ENCODE data around the gene MAPK7. TPM values are rescaled to one million over a fixed set of nuclear protein-coding genes. Genes with fewer than 3 reads are reported as not detected.

Gene MAPK7
- total RNA-seq, 1 experiment from 2014 or later: 40.0 TPM

- H3K4me3 ChIP-seq (ENCODE audit: low read depth, low read length, poor library complexity, severe bottlenecking): peak overlapping the region; percentile 85
- H3K27ac ChIP-seq (ENCODE audit: low read depth, low read length, poor library complexity, severe bottlenecking): no peak overlapping the region
- TF ChIP-seq EZH2 (IDR thresholded peaks at IDR 0.05; ENCODE audit: borderline replicate concordance, low read depth, low read length, poor library complexity, severe bottlenecking) (no peak), CTCF (conservative IDR thresholded peaks at IDR 0.05; ENCODE audit: low read depth, low read length) (no peak)
- CTCF ChIA-PET: no interaction called here
- H3K36me3 ChIP-seq (ENCODE audit: insufficient read depth, low read length, poor library complexity, severe bottlenecking): no peaks in the 10 kb centered on the region
- BruUV-seq (replicated peaks): no TSS peak
- POLR2A ChIA-PET (ENCODE audit: low non-redundant PET): no interaction called here
- H3K4me1 ChIP-seq (ENCODE audit: insufficient read depth, low read length, poor library complexity, severe bottlenecking): peaks cover 22% of the 10 kb centered on the region
- H3K9me3 ChIP-seq (ENCODE audit: low read depth, low read length, poor library complexity, severe bottlenecking): no peaks in the 10 kb centered on the region
- intact Hi-C loops (cut with micrococcal nuclease; ENCODE audit: unreplicated experiment): loop anchor here (5.0 kb wide), 1 partner anchor 286 kb away; the partner anchor contains the start of gene ALDH3A2
- no peak for DNase-seq (ENCODE audit: low spot score)
- H3K27me3 ChIP-seq (replicated peaks; ENCODE audit: insufficient read depth, low read depth, low read length, poor library complexity): no peaks in the 10 kb centered on the region
These were observed 17.0 kb upstream of the MAPK7 start for GRCh38 chr17:19361326-19361725.

GRCh38 chr17:19361944-19362276 is 16.4 kb upstream of the MAPK7 start:
- peak overlapping the region; percentile 85 for H3K4me3 ChIP-seq (ENCODE audit: low read depth, low read length, poor library complexity, severe bottlenecking)
- no peaks in the 10 kb centered on the region for H3K9me3 ChIP-seq (ENCODE audit: low read depth, low read length, poor library complexity, severe bottlenecking)
- ChIA-PET POLR2A (ENCODE audit: low non-redundant PET) (no interaction called here), CTCF (interaction anchor here (1.8 to 2.0 kb wide), 3 partner anchors 16 to 401 kb away, joined by 18 to 41 read pairs (median 23); partner anchors contain the start of gene MAPK7)
- peak overlapping the region; percentile 88 for H3K27ac ChIP-seq (ENCODE audit: low read depth, low read length, poor library complexity, severe bottlenecking)
- intact Hi-C loops (cut with micrococcal nuclease; ENCODE audit: unreplicated experiment): loop anchor here (2.0 to 5.0 kb wide), 2 partner anchors 153 to 285 kb away; partner anchors contain the start of gene ALDH3A2
- peaks cover 22% of the 10 kb centered on the region for H3K4me1 ChIP-seq (ENCODE audit: insufficient read depth, low read length, poor library complexity, severe bottlenecking)
- no peaks in the 10 kb centered on the region for H3K27me3 ChIP-seq (replicated peaks; ENCODE audit: insufficient read depth, low read depth, low read length, poor library complexity)
- no peaks in the 10 kb centered on the region for H3K36me3 ChIP-seq (ENCODE audit: insufficient read depth, low read length, poor library complexity, severe bottlenecking)
- DNase-seq (ENCODE audit: low spot score): no peak
- BruUV-seq (replicated peaks): TSS peak; percentile 48
- TF ChIP-seq EZH2 (IDR thresholded peaks at IDR 0.05; ENCODE audit: borderline replicate concordance, low read depth, low read length, poor library complexity, severe bottlenecking) (no peak), CTCF (conservative IDR thresholded peaks at IDR 0.05; ENCODE audit: low read depth, low read length) (no peak)

GRCh38 chr17:19362277-19363113 is 15.8 kb upstream of the MAPK7 start, which contains the start of gene B9D1:
B9D1 (minus strand) TSS chr17:19362723; CDS start chr17:19362569, 154 bp downstream.
- POLR2A ChIA-PET (ENCODE audit: low non-redundant PET): no interaction called here
- peak; percentile 95 for DNase-seq (ENCODE audit: low spot score)
- Histone ChIP-seq H3K36me3 (ENCODE audit: insufficient read depth, low read length, poor library complexity, severe bottlenecking) (no peaks in the 10 kb centered on the region), H3K27ac (ENCODE audit: low read depth, low read length, poor library complexity, severe bottlenecking) (peak within 1 kb of the TSS; percentile 88), H3K27me3 (replicated peaks; ENCODE audit: insufficient read depth, low read depth, low read length, poor library complexity) (no peaks in the 10 kb centered on the region), H3K4me1 (ENCODE audit: insufficient read depth, low read length, poor library complexity, severe bottlenecking) (peaks cover 22% of the 10 kb centered on the region), H3K9me3 (ENCODE audit: low read depth, low read length, poor library complexity, severe bottlenecking) (no peaks in the 10 kb centered on the region), H3K4me3 (ENCODE audit: low read depth, low read length, poor library complexity, severe bottlenecking) (peak within 1 kb of the TSS; percentile 85)
- CTCF ChIA-PET: interaction anchor here (0.5 to 2.0 kb wide), 12 partner anchors 15 to 402 kb away, joined by 3 to 41 read pairs (median 6); partner anchors contain the start of genes MAPK7 and MFAP4
- TF ChIP-seq EZH2 (IDR thresholded peaks at IDR 0.05; ENCODE audit: borderline replicate concordance, low read depth, low read length, poor library complexity, severe bottlenecking) (no peak), CTCF (conservative IDR thresholded peaks at IDR 0.05; ENCODE audit: low read depth, low read length) (peak; percentile 97)
- BruUV-seq (replicated peaks): no TSS peak
- intact Hi-C loops (cut with micrococcal nuclease; ENCODE audit: unreplicated experiment): loop anchor here (1.0 to 5.0 kb wide), 4 partner anchors 85 to 400 kb away; partner anchors contain the start of gene ALDH3A2
